ENCODE results near the gene IFT57. TPM values are rescaled to one million over a fixed set of nuclear protein-coding genes. Genes with fewer than 3 reads are reported as not detected.

Gene IFT57
- total and polyA plus RNA-seq, 10 of the 15 experiments (the other 5 are each of a cell fraction or from before 2014, with no cell fraction given), result 1.8 to 25.0 (median 7.5) TPM

DNA sequence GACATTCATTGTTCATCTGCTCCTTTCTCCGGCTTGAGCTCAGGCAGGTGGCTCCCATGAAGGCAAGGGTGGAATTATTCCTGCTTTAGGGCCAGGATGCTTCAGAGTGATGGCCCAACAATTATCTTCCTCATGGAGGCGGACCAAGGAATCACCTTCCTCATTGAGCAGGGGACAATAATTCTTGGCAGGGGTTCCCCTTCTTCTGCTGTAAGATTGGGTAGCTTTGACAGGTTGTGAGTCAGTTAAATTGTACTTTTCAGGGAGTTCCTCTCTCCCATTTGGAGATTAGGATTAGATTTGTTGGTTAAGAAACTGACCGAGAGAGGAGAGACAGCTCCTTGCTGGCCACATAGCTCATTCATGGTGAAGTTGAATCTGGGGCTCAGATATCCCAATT, 99.9 kb downstream of the IFT57 start (continued):
- TF ChIP-seq, protein P1, sequence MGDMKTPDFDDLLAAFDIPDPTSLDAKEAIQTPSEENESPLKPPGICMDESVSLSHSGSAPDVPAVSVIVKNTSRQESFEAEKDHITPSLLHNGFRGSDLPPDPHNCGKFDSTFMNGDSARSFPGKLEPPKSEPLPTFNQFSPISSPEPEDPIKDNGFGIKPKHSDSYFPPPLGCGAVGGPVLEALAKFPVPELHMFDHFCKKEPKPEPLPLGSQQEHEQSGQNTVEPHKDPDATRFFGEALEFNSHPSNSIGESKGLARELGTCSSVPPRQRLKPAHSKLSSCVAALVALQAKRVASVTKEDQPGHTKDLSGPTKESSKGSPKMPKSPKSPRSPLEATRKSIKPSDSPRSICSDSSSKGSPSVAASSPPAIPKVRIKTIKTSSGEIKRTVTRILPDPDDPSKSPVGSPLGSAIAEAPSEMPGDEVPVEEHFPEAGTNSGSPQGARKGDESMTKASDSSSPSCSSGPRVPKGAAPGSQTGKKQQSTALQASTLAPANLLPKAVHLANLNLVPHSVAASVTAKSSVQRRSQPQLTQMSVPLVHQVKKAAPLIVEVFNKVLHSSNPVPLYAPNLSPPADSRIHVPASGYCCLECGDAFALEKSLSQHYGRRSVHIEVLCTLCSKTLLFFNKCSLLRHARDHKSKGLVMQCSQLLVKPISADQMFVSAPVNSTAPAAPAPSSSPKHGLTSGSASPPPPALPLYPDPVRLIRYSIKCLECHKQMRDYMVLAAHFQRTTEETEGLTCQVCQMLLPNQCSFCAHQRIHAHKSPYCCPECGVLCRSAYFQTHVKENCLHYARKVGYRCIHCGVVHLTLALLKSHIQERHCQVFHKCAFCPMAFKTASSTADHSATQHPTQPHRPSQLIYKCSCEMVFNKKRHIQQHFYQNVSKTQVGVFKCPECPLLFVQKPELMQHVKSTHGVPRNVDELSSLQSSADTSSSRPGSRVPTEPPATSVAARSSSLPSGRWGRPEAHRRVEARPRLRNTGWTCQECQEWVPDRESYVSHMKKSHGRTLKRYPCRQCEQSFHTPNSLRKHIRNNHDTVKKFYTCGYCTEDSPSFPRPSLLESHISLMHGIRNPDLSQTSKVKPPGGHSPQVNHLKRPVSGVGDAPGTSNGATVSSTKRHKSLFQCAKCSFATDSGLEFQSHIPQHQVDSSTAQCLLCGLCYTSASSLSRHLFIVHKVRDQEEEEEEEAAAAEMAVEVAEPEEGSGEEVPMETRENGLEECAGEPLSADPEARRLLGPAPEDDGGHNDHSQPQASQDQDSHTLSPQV (IDR thresholded peaks at IDR 0.05), result no peak
- TF ChIP-seq CBX3 (IDR thresholded peaks at IDR 0.05; ENCODE audit: borderline replicate concordance, low read depth) (no peak), SUPT20H (IDR thresholded peaks at IDR 0.05; ENCODE audit: borderline replicate concordance, control insufficient read depth, low read depth, low read length) (no peak), ZNF207 (IDR thresholded peaks at IDR 0.05; ENCODE audit: borderline replicate concordance) (no peak), ZNF384 (IDR thresholded peaks at IDR 0.05; ENCODE audit: borderline replicate concordance, low read depth, low read length) (no peak), POLR2AphosphoS5 (IDR thresholded peaks at IDR 0.05; ENCODE audit: low read length) (no peak), TCF12 (IDR thresholded peaks at IDR 0.05; ENCODE audit: low read depth, low read length) (no peak), NFYB (IDR thresholded peaks at IDR 0.05; ENCODE audit: insufficient read depth, low read depth, low read length) (no peak), ZNF274 (IDR thresholded peaks at IDR 0.05; ENCODE audit: insufficient read depth, insufficient read length) (no peak), SREBF2 (IDR thresholded peaks at IDR 0.05; ENCODE audit: low read length) (no peak)
- TF ChIP-seq, protein P2, sequence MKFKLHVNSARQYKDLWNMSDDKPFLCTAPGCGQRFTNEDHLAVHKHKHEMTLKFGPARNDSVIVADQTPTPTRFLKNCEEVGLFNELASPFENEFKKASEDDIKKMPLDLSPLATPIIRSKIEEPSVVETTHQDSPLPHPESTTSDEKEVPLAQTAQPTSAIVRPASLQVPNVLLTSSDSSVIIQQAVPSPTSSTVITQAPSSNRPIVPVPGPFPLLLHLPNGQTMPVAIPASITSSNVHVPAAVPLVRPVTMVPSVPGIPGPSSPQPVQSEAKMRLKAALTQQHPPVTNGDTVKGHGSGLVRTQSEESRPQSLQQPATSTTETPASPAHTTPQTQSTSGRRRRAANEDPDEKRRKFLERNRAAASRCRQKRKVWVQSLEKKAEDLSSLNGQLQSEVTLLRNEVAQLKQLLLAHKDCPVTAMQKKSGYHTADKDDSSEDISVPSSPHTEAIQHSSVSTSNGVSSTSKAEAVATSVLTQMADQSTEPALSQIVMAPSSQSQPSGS (IDR thresholded peaks at IDR 0.05; ENCODE audit: low read length), result no peak
